Measurements from ENCODE around the gene GBA2. TPM values are rescaled to one million over a fixed set of nuclear protein-coding genes. Genes with fewer than 3 reads are reported as not detected.

Gene GBA2
- total RNA-seq, 1 donor from 2014 or later: 44.8 TPM

GRCh38 chr9:35702696-35703095 lies 46.3 kb downstream of the GBA2 start:
- no peaks in the 10 kb centered on the region for H3K79me2 ChIP-seq (ENCODE audit: low read depth)
- no peak overlapping the region for H3K4me3 Mint-ChIP-seq
- H3K4me3 ChIP-seq: no peak overlapping the region
- no peaks in the 10 kb centered on the region for H3K9me3 ChIP-seq (ENCODE audit: low read depth)
- no peaks in the 10 kb centered on the region for H3K9me3 Mint-ChIP-seq
- H3K9ac ChIP-seq: no peak overlapping the region
- no peaks in the 10 kb centered on the region for H3K4me1 ChIP-seq
- H3K27ac ChIP-seq: no peak overlapping the region
- H3K36me3 ChIP-seq: no peaks in the 10 kb centered on the region
- no peak overlapping the region for H2AFZ ChIP-seq (replicated peaks)
- no peaks in the 10 kb centered on the region for H3K27me3 ChIP-seq
- H3K4me2 ChIP-seq: no peak overlapping the region
- H4K20me1 ChIP-seq (ENCODE audit: low read depth): no peaks in the 10 kb centered on the region
- TF ChIP-seq EZH2phosphoT487 (IDR thresholded peaks at IDR 0.05) (no peak), EZH2 (IDR thresholded peaks at IDR 0.05) (no peak), CTCF (IDR thresholded peaks at IDR 0.05) (no peak)
- H3K27ac Mint-ChIP-seq: no peak overlapping the region
- DNase-seq (ENCODE audit: low spot score): no peak
- no peaks in the 10 kb centered on the region for H3K4me1 Mint-ChIP-seq
- H3F3A ChIP-seq (ENCODE audit: low read depth): no peaks in the 10 kb centered on the region
- peaks cover 4% of the 10 kb centered on the region for H3K27me3 Mint-ChIP-seq (ENCODE audit: insufficient read depth, low read depth)
- peaks cover 33% of the 10 kb centered on the region for H3K36me3 Mint-ChIP-seq

DNA sequence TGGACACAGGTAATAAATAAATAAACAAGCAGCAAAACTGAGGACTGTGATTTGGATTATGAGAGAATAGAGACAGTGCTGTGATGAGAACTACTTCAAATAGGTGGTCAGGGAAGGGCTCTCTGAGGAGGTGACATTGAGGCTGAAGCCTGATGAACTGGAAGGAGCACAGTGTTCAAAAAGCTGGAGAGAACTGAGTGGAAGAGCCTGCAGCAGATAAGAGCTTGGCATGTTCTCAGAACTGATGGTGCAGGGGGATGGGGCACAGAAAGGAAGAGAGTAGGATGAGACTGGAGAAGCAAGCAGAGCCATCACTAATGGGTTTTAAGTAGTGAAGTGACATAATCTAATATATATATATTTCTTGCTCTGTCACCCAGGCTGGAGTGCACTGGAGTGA lies 48.1 kb downstream of the GBA2 start:
- no peaks in the 10 kb centered on the region for H3K9me3 ChIP-seq (ENCODE audit: low read depth)
- no peak overlapping the region for H3K4me3 ChIP-seq
- no peaks in the 10 kb centered on the region for H3K27me3 ChIP-seq
- H3K36me3 ChIP-seq: no peaks in the 10 kb centered on the region
- H3K9me3 Mint-ChIP-seq: no peaks in the 10 kb centered on the region
- H3K36me3 Mint-ChIP-seq: peaks cover 24% of the 10 kb centered on the region
- no peak overlapping the region for H2AFZ ChIP-seq (replicated peaks)
- no peaks in the 10 kb centered on the region for H3K79me2 ChIP-seq (ENCODE audit: low read depth)
- peaks cover 4% of the 10 kb centered on the region for H4K20me1 ChIP-seq (ENCODE audit: low read depth)
- no peak for DNase-seq (ENCODE audit: low spot score)
- H3K27ac ChIP-seq: no peak overlapping the region
- no peaks in the 10 kb centered on the region for H3F3A ChIP-seq (ENCODE audit: low read depth)
- H3K4me3 Mint-ChIP-seq: no peak overlapping the region
- no peak overlapping the region for H3K4me2 ChIP-seq
- H3K9ac ChIP-seq: no peak overlapping the region
- peaks cover 6% of the 10 kb centered on the region for H3K27me3 Mint-ChIP-seq (ENCODE audit: insufficient read depth, low read depth)
- TF ChIP-seq EZH2phosphoT487 (IDR thresholded peaks at IDR 0.05) (no peak), EZH2 (IDR thresholded peaks at IDR 0.05) (no peak), CTCF (IDR thresholded peaks at IDR 0.05) (no peak)
- H3K4me1 ChIP-seq: no peaks in the 10 kb centered on the region
- no peaks in the 10 kb centered on the region for H3K4me1 Mint-ChIP-seq
- no peak overlapping the region for H3K27ac Mint-ChIP-seq

GRCh38 chr9:35700031-35700430 lies 49.0 kb downstream of the GBA2 start:
- peaks cover 23% of the 10 kb centered on the region for H3K36me3 Mint-ChIP-seq
- H3K27me3 Mint-ChIP-seq (ENCODE audit: insufficient read depth, low read depth): peaks cover 6% of the 10 kb centered on the region
- DNase-seq (ENCODE audit: low spot score): no peak
- no peak overlapping the region for H3K27ac ChIP-seq
- no peak overlapping the region for H3K4me3 Mint-ChIP-seq
- no peaks in the 10 kb centered on the region for H3K27me3 ChIP-seq
- H3K36me3 ChIP-seq: no peaks in the 10 kb centered on the region
- H3K4me1 ChIP-seq: no peaks in the 10 kb centered on the region
- no peaks in the 10 kb centered on the region for H3K9me3 ChIP-seq (ENCODE audit: low read depth)
- no peaks in the 10 kb centered on the region for H3F3A ChIP-seq (ENCODE audit: low read depth)
- H4K20me1 ChIP-seq (ENCODE audit: low read depth): peaks cover 4% of the 10 kb centered on the region
- no peak for TF ChIP-seq EZH2phosphoT487 (IDR thresholded peaks at IDR 0.05)
- no peak for TF ChIP-seq EZH2 (IDR thresholded peaks at IDR 0.05)
- TF ChIP-seq CTCF (IDR thresholded peaks at IDR 0.05): no peak
- H3K4me3 ChIP-seq: no peak overlapping the region
- H3K9me3 Mint-ChIP-seq: no peaks in the 10 kb centered on the region
- no peak overlapping the region for H2AFZ ChIP-seq (replicated peaks)
- no peak overlapping the region for H3K27ac Mint-ChIP-seq
- no peak overlapping the region for H3K4me2 ChIP-seq
- H3K79me2 ChIP-seq (ENCODE audit: low read depth): no peaks in the 10 kb centered on the region
- H3K4me1 Mint-ChIP-seq: no peaks in the 10 kb centered on the region
- H3K9ac ChIP-seq: no peak overlapping the region
